ENCODE results near the gene EXOC6.

DNA sequence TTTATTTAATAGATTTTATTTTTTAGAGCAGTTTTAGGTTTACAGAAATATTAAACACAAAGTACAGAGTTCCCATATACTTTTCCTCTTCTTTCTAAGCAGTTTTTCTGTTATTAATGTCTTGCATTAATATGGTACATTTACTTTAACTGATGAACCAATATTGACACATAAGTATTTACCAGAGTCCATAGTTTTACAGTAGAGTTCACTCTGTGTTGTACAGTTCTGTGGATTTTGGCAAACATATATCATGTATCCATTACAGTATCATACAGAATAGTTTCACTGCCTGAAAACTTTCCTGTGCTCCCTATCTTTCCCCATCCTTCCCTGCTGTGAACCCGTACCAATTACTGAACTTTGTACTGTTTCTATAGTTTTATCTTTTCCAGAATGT, 55.3 kb downstream of the EXOC6 start:
- TF ChIP-seq CTCF (IDR thresholded peaks at IDR 0.05) (no peak), ZFX (IDR thresholded peaks at IDR 0.05; ENCODE audit: borderline replicate concordance) (no peak)

All from 22Rv1 (cell line).